ENCODE results near the gene TYMP. TPM values are rescaled to one million over a fixed set of nuclear protein-coding genes. Genes with fewer than 3 reads are reported as not detected.
"Not testable (repeated sequence)": the region's sequence is repeated elsewhere in the genome, so short reads cannot be mapped to it uniquely, and the experiment has no call there.

The TYMP gene
- total RNA-seq, 1 experiment from 2014 or later, result 12.3 TPM

DNA sequence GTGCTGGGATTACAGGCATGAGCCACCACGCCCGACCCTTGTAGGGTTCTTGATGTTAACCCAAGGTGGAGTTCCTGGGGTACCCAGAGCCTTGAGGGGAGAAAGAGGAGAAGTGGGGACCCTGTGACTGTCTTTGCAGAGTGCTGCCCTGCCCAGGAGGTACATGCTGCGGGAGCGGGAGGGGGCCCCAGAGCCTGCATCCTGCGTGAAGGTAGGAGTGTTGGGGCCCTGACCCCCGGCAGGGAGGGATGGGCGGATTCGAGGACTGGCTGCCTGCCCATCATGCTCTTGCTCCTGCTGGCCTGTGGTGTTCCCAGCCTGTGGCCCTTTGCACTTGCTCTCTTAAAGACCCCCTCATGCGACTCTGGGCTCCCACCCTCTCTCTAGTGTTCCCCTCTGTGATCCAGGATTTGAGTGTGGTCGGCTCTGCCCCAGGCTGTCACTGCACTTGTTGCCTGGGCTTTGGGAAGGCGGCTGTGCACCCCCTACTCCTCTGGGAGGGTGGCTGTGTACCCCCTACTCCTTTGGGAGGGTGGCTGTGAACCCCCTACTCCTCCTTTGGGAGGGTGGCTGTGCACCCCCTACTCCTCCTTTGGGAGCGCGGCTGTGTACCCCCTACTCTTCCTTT lies 8.9 kb downstream of the TYMP start:
- ATAC-seq (no peak), DNase-seq (no peak)
- H3K27ac ChIP-seq (ENCODE audit: low read length), result no peak overlapping the region
- no peaks in the 10 kb centered on the region for H3F3A ChIP-seq (ENCODE audit: low read length, unreplicated experiment)
- BruUV-seq (replicated peaks), result no TSS peak
- no peaks in the 10 kb centered on the region for H3K9me3 ChIP-seq (ENCODE audit: low read length)
- H3K4me3 ChIP-seq (ENCODE audit: low read length), result no peak overlapping the region
- TF ChIP-seq, protein P1, sequence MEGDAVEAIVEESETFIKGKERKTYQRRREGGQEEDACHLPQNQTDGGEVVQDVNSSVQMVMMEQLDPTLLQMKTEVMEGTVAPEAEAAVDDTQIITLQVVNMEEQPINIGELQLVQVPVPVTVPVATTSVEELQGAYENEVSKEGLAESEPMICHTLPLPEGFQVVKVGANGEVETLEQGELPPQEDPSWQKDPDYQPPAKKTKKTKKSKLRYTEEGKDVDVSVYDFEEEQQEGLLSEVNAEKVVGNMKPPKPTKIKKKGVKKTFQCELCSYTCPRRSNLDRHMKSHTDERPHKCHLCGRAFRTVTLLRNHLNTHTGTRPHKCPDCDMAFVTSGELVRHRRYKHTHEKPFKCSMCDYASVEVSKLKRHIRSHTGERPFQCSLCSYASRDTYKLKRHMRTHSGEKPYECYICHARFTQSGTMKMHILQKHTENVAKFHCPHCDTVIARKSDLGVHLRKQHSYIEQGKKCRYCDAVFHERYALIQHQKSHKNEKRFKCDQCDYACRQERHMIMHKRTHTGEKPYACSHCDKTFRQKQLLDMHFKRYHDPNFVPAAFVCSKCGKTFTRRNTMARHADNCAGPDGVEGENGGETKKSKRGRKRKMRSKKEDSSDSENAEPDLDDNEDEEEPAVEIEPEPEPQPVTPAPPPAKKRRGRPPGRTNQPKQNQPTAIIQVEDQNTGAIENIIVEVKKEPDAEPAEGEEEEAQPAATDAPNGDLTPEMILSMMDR (conservative IDR thresholded peaks at IDR 0.05; ENCODE audit: low read depth, low read length), result no peak
- no peak for TF ChIP-seq EZH2phosphoT487 (IDR thresholded peaks at IDR 0.05; ENCODE audit: borderline replicate concordance, low read length)
- TF ChIP-seq EZH2 (IDR thresholded peaks at IDR 0.05; ENCODE audit: low read length, unreplicated experiment), result no peak
- peaks cover 23% of the 10 kb centered on the region for H3K79me2 ChIP-seq (ENCODE audit: low read length)
- POLR2A ChIA-PET (ENCODE audit: unreplicated experiment), result no interaction called here
- intact Hi-C loops (cut with micrococcal nuclease), result no loop called here
- H2AFZ ChIP-seq (ENCODE audit: low read length), result no peak overlapping the region
- peaks cover 9% of the 10 kb centered on the region; the same call in 1 of the 2 replicates for H3K4me1 ChIP-seq (ENCODE audit: insufficient read depth, low read length)
- CTCF ChIA-PET, result no interaction called here
- no peaks in the 10 kb centered on the region; the same call in 1 of the 2 replicates for H4K20me1 ChIP-seq (ENCODE audit: low read length)
- H3K4me2 ChIP-seq (ENCODE audit: low read length), result no peak overlapping the region
- H3K9me2 ChIP-seq (replicated peaks; ENCODE audit: low read length), result no peaks in the 10 kb centered on the region
- H3K36me3 ChIP-seq (ENCODE audit: low read depth, low read length), result no peaks in the 10 kb centered on the region; the same call in 1 of the 2 replicates
- no peaks in the 10 kb centered on the region for H3K27me3 ChIP-seq (ENCODE audit: low read length)
- no peak overlapping the region for H3K9ac ChIP-seq (ENCODE audit: low read length)

DNA sequence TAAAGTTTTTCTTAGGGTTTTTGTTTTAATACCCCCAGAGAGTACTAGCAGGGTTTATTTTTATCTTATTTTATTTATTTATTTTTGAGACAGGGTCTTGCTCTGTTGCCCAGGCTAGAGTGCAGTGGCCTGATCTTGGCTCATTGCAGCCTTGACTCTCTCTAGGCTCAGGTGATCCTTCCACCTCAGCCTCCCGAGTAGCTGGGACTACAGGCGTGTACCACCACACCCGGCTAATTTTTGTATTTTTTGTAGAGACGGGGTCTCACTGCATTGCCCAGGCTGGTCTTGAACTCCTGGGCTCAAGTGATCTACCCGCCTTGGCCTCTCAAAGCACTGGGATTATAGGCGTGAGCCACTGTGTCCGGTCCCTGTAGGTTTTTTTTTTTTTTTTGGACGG lies 9.6 kb downstream of the TYMP start:
- H3K9me2 ChIP-seq (replicated peaks; ENCODE audit: low read length); H3K9ac ChIP-seq (ENCODE audit: low read length); H2AFZ ChIP-seq (ENCODE audit: low read length); H3K4me2 ChIP-seq (ENCODE audit: low read length); CTCF ChIA-PET; intact Hi-C loops (cut with micrococcal nuclease); H3K4me3 ChIP-seq (ENCODE audit: low read length); H4K20me1 ChIP-seq (ENCODE audit: low read length); H3F3A ChIP-seq (ENCODE audit: low read length, unreplicated experiment); ATAC-seq; POLR2A ChIA-PET (ENCODE audit: unreplicated experiment); H3K4me1 ChIP-seq (ENCODE audit: insufficient read depth, low read length); H3K27me3 ChIP-seq (ENCODE audit: low read length); H3K36me3 ChIP-seq (ENCODE audit: low read depth, low read length); H3K9me3 ChIP-seq (ENCODE audit: low read length); DNase-seq; BruUV-seq (replicated peaks); H3K27ac ChIP-seq (ENCODE audit: low read length): not testable (repeated sequence)
- peaks cover 26% of the 10 kb centered on the region for H3K79me2 ChIP-seq (ENCODE audit: low read length)

DNA sequence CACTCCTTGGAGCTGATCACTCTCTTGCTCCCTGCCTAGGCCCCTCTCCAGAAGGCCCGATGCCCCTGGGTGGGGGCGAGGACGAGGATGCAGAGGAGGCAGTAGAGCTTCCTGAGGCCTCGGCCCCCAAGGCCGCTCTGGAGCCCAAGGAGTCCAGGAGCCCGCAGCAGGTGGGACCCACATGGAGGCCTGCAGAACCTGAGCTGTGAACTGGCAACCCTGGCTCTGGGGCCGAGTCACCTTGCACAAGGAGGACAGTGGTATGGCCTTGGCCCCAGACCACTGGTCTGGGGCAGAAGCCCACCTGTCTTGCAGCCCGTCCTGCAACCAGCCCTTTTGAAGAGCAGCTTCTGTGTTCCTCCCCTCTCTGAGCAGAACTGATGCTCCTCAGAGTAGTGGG lies 10.7 kb downstream of the TYMP start:
- DNase-seq (no peak), ATAC-seq (no peak)
- Histone ChIP-seq H3K9ac (ENCODE audit: low read length) (no peak overlapping the region), H3K9me2 (replicated peaks; ENCODE audit: low read length) (no peaks in the 10 kb centered on the region), H2AFZ (ENCODE audit: low read length) (no peak overlapping the region), H3K4me2 (ENCODE audit: low read length) (no peak overlapping the region), H3F3A (ENCODE audit: low read length, unreplicated experiment) (no peaks in the 10 kb centered on the region), H3K27ac (ENCODE audit: low read length) (no peak overlapping the region), H3K4me1 (ENCODE audit: insufficient read depth, low read length) (peaks cover 6% of the 10 kb centered on the region; the same call in 1 of the 2 replicates), H3K79me2 (ENCODE audit: low read length) (peaks cover 23% of the 10 kb centered on the region), H3K36me3 (ENCODE audit: low read depth, low read length) (no peaks in the 10 kb centered on the region; the same call in 1 of the 2 replicates), H3K9me3 (ENCODE audit: low read length) (no peaks in the 10 kb centered on the region), H3K4me3 (ENCODE audit: low read length) (no peak overlapping the region), H4K20me1 (ENCODE audit: low read length) (no peaks in the 10 kb centered on the region; the same call in 1 of the 2 replicates), H3K27me3 (ENCODE audit: low read length) (no peaks in the 10 kb centered on the region)
- intact Hi-C loops (cut with micrococcal nuclease), result no loop called here
- ChIA-PET CTCF (no interaction called here), POLR2A (ENCODE audit: unreplicated experiment) (no interaction called here)
- TF ChIP-seq, protein P1 (conservative IDR thresholded peaks at IDR 0.05; ENCODE audit: low read depth, low read length), result no peak
- TF ChIP-seq EZH2phosphoT487 (IDR thresholded peaks at IDR 0.05; ENCODE audit: borderline replicate concordance, low read length) (no peak), EZH2 (IDR thresholded peaks at IDR 0.05; ENCODE audit: low read length, unreplicated experiment) (no peak)
- no TSS peak for BruUV-seq (replicated peaks)
